NCI-H187 treated with DMSO at 0.1 percent for 48 hours (cell line): Measurements from ENCODE around the gene SLC24A2.

Source experiments
- DNase-seq: peaks from one replicate; lab custom pipeline; 2025; lab: John Stamatoyannopoulos, UW

The SLC24A2 gene

DNA sequence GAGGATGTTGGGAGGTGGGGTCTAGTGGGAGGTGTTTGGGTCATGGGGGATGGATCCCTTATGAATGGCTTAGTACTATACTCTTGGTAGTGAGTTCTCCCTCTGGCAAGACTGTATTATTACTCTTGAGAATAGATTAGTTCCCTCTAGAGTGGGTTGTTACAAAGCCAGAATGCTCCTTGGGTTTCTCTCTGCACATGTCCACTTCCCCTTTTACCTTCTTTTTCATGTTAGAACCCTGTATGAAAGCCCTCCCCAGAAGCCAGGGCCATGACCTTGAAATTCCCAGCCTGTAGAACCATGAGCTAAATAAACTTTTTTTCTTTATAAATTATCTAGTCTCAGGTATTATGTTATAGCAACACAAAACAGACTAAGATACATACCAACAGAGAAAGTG, 31.1 kb downstream of the SLC24A2 start:
- no peak for DNase-seq

DNA sequence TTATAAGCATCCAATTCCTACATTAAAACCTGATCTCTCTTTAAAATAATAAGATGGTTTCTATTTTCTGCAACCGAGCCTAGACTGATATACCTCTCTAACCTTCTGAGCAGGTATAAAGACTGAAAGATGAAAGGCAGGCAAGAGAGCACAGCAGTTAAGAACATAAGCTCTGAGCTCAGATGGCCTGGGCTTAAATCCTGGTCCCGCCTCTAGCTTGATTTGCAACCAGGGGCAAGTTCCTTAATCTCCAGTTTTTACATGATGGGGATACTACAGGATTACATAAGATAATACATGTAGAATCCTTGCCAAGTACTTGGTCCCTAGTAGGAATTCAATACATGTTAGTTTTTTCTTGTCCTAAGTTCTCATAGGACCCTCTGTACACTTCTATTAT, 33.9 kb downstream of the SLC24A2 start:
- no peak for DNase-seq

DNA sequence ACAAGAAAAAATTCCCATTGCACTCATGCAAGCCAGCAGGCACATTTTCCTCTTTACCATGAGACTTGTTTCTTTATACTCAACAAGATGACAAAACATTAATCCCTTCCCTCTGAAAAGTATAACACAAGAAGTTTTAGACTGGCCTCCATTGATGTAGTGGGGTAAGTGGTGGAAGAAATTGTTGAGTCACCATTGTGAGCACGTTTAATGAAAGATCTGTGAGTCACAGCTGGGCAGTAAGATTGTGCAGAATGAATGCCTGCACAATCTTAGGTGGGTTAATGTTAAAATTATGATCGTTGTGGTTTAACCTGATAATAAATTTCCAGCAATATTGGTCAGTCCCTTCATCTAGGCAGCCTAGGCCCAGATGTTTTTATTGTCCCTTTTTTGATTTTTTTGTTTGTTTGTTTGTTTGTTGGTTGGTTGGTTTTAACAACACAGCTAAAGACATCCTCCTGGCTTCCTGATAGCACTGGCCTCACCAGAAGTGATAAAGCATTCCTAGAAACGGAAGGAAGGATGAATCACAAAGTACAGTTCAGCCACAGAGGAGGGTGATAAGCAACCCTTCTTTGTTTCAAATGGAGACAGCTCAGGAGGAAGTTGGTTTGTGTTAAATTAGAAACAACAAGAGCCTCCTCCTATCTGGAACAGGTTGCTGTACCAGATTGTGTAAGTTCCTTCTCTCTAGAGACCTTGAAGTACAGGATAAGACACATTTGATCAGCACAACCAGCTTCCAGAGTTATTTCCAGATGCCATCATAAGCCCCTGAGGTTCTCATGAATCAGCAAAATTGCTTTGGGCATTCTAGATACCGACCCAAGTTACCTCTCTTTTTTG, 40.3 kb downstream of the SLC24A2 start:
- no peak for DNase-seq

DNA sequence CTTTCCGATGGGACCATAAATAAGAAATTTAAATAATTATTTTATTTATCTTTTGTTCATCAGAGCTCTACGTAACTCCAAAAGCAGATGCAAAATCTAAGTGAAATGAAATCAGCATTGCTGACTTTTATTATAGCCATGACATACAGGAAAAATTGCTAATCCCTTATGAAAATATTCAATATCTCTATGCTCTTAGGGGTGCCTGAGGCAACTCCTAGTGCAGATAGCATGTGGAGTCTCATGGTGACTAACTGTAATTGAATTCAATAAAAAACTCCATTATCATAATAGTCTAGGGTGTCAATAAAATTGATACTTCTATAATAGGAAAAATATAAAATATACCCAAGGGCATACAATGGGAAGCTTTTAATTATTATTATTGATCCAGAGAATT, 42.6 kb downstream of the SLC24A2 start:
- DNase-seq: no peak

DNA sequence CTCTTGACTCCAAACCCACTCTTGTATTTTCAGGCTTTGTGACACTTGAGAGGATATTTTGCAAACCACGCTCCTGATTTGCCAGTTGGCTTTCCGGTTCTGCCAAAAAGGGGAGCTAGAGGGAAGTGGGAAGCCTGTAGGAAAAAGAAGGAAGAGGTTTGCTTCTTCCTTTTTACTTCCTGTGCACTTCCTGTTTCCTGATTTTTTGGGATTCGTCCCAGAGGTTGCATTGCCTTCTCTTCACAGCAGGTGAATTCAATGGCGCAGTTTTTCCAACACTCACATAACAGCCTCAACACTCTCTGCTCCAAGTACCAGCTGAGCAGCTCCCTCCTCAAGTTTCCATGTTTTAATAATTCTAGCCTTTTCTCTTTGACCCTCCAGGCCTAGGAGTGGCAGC, 47.7 kb downstream of the SLC24A2 start:
- DNase-seq: no peak
